Lung (tissue), 12 donors: Measurements from ENCODE around the gene DDAH2. TPM values are rescaled to one million over a fixed set of nuclear protein-coding genes. Genes with fewer than 3 reads are reported as not detected.
A peak's percentile ranks its signal among the peaks of the same experiment; 100 is the strongest.

Source experiments
- ATAC-seq: fragments of 200-7000 bp; cut with Tn5 transposase; one replicate; pipeline ENCODE4 v1.9.1; 2020; ENCODE audit warnings: moderate number of reproducible peaks; ENCODE audit not compliant: insufficient read depth, low FRiP score
- DNase-seq, 3 donors: peaks; one replicate each; pipeline ENCODE4 v3.0.0-alpha.2; 2013 to 2017
- H3K27ac ChIP-seq, 2 donors: one replicate each; pipeline ENCODE4 v1.5.1; 2013; ENCODE audit warnings: mild to moderate bottlenecking in 2 of 2, moderate library complexity in 2 of 2, control low read depth in 1 of 2, inconsistent platforms in 1 of 2, low read depth in 1 of 2, low read length in 1 of 2
- H3K27me3 ChIP-seq, 3 donors: one replicate each; pipeline ENCODE4 v1.5.1; 2013; ENCODE audit warnings: low read length in 2 of 3; ENCODE audit not compliant: control insufficient read depth in 3 of 3, insufficient read depth in 3 of 3
- H3K36me3 ChIP-seq, 4 donors: one replicate each; pipeline ENCODE4 v1.5.1; 2013; ENCODE audit warnings: low read length in 4 of 4, mild to moderate bottlenecking in 1 of 4, moderate library complexity in 1 of 4; ENCODE audit not compliant: control insufficient read depth in 4 of 4, insufficient read depth in 4 of 4
- H3K4me1 ChIP-seq, 5 donors: one replicate each; pipeline ENCODE4 v1.5.1; 2013; ENCODE audit warnings: low read length in 5 of 5, mild to moderate bottlenecking in 2 of 5, moderate library complexity in 1 of 5; ENCODE audit not compliant: control insufficient read depth in 5 of 5, insufficient read depth in 5 of 5
- H3K4me3 ChIP-seq: one replicate; pipeline ENCODE4 v1.5.1; 2013; ENCODE audit warnings: mild to moderate bottlenecking, control low read depth, moderate library complexity
- H3K9ac ChIP-seq, 2 donors: one replicate each; pipeline ENCODE4 v1.5.1; 2013; ENCODE audit warnings: low read length in 2 of 2, control low read depth in 1 of 2; ENCODE audit not compliant: insufficient read depth in 1 of 2
- H3K9me3 ChIP-seq, 4 donors: one replicate each; pipeline ENCODE4 v1.5.1; 2013; ENCODE audit warnings: low read length in 3 of 4, mild to moderate bottlenecking in 1 of 4, moderate library complexity in 1 of 4; ENCODE audit not compliant: control insufficient read depth in 4 of 4, insufficient read depth in 3 of 4
- WGBS, 2 donors: extraction: QIAGEN DNeasy Blood & Tissue Kit; methylation state at CpG; one replicate each; pipeline ENCODE4 v1.1.7; 2013; 5-methylcytosine and 5-hydroxymethylcytosine counted together
- polyA plus RNA-seq, 2 donors: library from polyadenylated mRNA; stranded (reverse); fragments of 200-250 nt; gene quantifications; one replicate each; pipeline ENCODE4 v1.2.1, GENCODE V29; 2013
- total RNA-seq, 2 donors: library from RNA; depleted of rRNA in 1 of 2; stranded (reverse); fragments of >200 nt in 1 of 2; gene quantifications; one replicate each; pipeline ENCODE4 v1.2.1, GENCODE V29; 2014 to 2021
- TF ChIP-seq, protein P1 (sequence below): IDR thresholded peaks from 2 replicates; pipeline ENCODE4 v1.5.1; 2012; ENCODE audit warnings: mild to moderate bottlenecking; ENCODE audit errors: control extremely low read depth, extremely low read depth
- donor health status: control.
- donor health status: control.
- donor health status: Bipolar disorder and iron deficiency.
- donor health status: healthy.
- donor health status: DM: yes; HTN: yes; CAD: no.

DDAH2 gene
- total and polyA plus RNA-seq, 4 donors, result 60.3 to 130 (median 91.3) TPM

DNA sequence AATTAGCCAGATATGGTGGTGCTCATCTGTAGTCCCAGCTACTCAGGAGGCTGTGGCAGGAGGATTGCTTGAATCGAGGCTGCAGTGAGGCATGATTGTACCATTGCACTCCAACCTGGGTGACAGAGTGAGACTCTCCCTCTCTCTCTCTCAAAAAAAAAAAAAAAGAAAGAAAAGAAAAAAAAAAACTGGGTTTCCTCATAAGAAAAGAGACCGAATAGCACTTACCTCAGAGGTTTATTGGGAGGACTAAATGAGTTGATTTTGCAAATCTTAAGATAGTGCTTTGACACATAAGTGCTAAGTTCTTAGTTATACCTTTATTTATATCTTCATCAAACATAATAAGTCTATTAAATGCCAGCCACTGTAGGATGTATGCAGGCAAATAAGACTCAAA lies 41.8 kb upstream of the DDAH2 start:
- Histone ChIP-seq H3K4me3 (no peak overlapping the region), H3K4me1 (peaks cover 0 to 6% (median 0%) of the 10 kb centered on the region in 5 donors), H3K36me3 (no peaks in the 10 kb centered on the region), H3K27ac (no peak overlapping the region), H3K9ac (no peak overlapping the region), H3K27me3 (no peaks in the 10 kb centered on the region), H3K9me3 (peaks cover 0 to 2% (median 0%) of the 10 kb centered on the region in 4 donors)
- 80 to 84% methylated on average over 2 of the region's 2 CpGs for WGBS, 2 donors
- DNase-seq, result no peak
- TF ChIP-seq, protein P1, sequence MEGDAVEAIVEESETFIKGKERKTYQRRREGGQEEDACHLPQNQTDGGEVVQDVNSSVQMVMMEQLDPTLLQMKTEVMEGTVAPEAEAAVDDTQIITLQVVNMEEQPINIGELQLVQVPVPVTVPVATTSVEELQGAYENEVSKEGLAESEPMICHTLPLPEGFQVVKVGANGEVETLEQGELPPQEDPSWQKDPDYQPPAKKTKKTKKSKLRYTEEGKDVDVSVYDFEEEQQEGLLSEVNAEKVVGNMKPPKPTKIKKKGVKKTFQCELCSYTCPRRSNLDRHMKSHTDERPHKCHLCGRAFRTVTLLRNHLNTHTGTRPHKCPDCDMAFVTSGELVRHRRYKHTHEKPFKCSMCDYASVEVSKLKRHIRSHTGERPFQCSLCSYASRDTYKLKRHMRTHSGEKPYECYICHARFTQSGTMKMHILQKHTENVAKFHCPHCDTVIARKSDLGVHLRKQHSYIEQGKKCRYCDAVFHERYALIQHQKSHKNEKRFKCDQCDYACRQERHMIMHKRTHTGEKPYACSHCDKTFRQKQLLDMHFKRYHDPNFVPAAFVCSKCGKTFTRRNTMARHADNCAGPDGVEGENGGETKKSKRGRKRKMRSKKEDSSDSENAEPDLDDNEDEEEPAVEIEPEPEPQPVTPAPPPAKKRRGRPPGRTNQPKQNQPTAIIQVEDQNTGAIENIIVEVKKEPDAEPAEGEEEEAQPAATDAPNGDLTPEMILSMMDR, result no peak
- no peak for ATAC-seq

DNA sequence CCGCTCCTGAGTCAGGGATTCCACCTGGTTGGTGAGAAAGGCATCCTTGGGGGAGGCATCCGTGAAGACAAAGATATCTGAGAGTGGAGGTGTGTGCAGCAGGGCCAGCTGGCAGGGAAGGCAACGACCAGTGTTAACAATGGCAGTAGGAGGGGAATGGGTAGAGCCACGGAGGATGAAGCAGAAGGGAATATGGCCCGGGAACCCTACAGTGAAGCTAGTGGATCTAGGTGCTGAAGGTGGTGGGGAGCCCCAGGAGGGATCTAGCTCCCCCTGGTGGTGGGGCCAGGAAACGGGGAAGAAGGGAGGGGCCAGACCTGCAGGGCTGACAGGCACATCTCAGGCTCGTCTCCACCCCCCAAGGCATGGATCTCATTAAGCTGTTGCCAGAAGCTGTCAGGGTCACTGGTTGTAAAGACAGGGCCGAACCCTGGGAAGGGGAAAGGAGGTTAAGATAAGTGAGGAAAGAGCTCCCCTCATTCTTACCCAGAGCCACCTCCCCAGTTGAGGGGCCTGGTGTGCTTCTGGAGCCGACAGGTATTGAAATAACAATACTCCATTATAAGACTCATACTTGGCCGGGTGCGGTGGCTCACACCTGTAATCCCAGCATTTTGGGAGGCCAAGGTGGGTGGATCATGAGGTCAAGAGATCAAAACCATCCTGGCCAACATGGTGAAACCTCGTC lies 40.7 kb upstream of the DDAH2 start:
- Histone ChIP-seq H3K9ac (no peak overlapping the region), H3K27ac (no peak overlapping the region), H3K4me1 (peaks cover 0 to 6% (median 0%) of the 10 kb centered on the region in 5 donors), H3K4me3 (no peak overlapping the region), H3K36me3 (no peaks in the 10 kb centered on the region), H3K27me3 (no peaks in the 10 kb centered on the region), H3K9me3 (peaks cover 0 to 2% (median 0%) of the 10 kb centered on the region in 4 donors)
- ATAC-seq, result peak; percentile 90
- 58% methylated on average over 12 of the region's 12 CpGs for WGBS, 2 donors
- TF ChIP-seq, protein P1, result peak; percentile 63
- DNase-seq, result peak in 1 of 3 donors; percentile 35

DNA sequence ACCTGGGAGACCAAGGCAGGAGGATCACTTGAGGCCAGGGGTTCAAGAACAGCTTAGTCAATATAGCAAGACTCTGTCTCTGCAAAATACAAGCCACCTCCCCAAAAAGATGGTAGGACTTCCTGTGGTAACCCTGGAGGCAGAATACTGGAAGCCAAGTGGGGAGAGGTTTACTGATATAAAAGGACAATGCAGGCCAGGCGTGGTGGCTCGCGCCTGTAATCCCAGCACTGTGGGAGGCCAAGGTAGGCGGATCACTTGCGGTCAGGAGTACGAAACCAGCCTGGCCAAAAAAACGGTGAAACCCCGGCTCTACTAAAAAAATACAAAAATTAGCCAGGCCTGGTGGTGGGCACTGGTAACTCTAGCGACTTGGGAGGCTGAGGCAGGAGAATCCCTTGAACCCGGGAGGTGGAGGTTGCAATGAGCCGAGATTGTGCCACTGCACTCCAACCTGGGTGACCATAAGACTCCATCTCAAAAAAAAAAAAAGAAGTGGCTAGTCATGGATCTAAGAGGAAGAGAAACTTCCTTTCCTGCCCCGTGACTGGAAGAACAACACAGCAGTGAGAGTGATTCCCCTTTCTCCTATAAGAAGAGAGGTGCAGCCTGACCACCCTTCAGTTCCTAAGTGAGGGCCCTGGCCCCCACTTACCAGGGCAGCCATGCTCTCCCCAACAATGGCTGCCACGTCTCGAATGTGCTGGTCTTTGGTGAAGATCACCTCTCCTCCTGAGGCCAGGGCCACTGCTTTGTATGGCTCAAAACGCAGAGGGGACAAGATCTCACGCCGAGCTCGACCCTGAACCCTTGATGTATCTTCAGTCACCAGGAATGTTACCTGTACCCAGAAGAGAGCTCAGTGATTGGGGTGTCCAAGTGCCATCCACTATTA lies 39.5 kb upstream of the DDAH2 start:
- peak overlapping the region in 1 of 2 donors; percentile 34 for H3K27ac ChIP-seq
- peaks cover 0 to 2% (median 0%) of the 10 kb centered on the region in 4 donors for H3K9me3 ChIP-seq
- H3K9ac ChIP-seq, result no peak overlapping the region
- H3K4me1 ChIP-seq, result peaks cover 0 to 6% (median 0%) of the 10 kb centered on the region in 5 donors
- DNase-seq (no peak), ATAC-seq (no peak)
- H3K36me3 ChIP-seq, result no peaks in the 10 kb centered on the region
- WGBS, 2 donors, result 85 to 87% methylated on average over 18 of the region's 18 CpGs
- TF ChIP-seq, protein P1, result no peak
- no peaks in the 10 kb centered on the region for H3K27me3 ChIP-seq
- H3K4me3 ChIP-seq, result no peak overlapping the region
